AG04450 (cell line): ENCODE measurements around the gene OR8B12. TPM values are rescaled to one million over a fixed set of nuclear protein-coding genes. Genes with fewer than 3 reads are reported as not detected.

Source experiments
- CTCF ChIA-PET: fragments of 300-600, 350-600 bp; formaldehyde crosslinking; extraction: SDS; loops from one replicate; lab custom pipeline; 2022; ENCODE audit warnings: antibody characterized with exemption, inconsistent platforms; lab: Charles Lee
- POLR2A ChIA-PET: fragments of 350-600 bp; formaldehyde crosslinking; extraction: SDS; loops from one replicate; lab custom pipeline; 2021; ENCODE audit warnings: antibody characterized with exemption, inconsistent platforms; lab: Yijun Ruan, JAX
- DNase-seq: peaks from one replicate; pipeline ENCODE4 v3.0.0-alpha.2; 2011; ENCODE audit warnings: low read depth, low spot score
- H3K27ac ChIP-seq: one replicate; pipeline ENCODE4 v1.5.1; 2012; ENCODE audit warnings: low read depth, low read length, control low read depth
- H3K27me3 ChIP-seq: one replicate; pipeline ENCODE4 v1.6.0; 2012; ENCODE audit warnings: low read length; ENCODE audit not compliant: control insufficient read depth, insufficient read depth
- H3K4me3 ChIP-seq: 2 replicates; pipeline ENCODE4 v1.5.1; 2011; ENCODE audit warnings: mild to moderate bottlenecking, low read depth, low read length, control low read depth
- H3K9me3 ChIP-seq: 2 replicates; pipeline ENCODE4 v1.5.1; 2012; ENCODE audit warnings: low read length; ENCODE audit not compliant: control insufficient read depth, insufficient read depth
- polyA plus RNA-seq: library from polyadenylated mRNA; depleted of rRNA; stranded (reverse); fragments of >200 nt; gene quantifications from 2 replicates; pipeline ENCODE4 v1.2.3, GENCODE V29; 2011; rRNA removed
- small RNA-seq: library from RNA; depleted of rRNA; stranded (forward); fragments of <200 nt; gene quantifications from one replicate; pipeline ENCODE3, GENCODE V24; 2012; ENCODE audit warnings: low read depth; ENCODE audit not compliant: insufficient read length
- TF ChIP-seq, protein P1 (sequence below): IDR thresholded peaks from 2 replicates; pipeline ENCODE4 v1.5.1; 2011; ENCODE audit warnings: low read depth, low read length, control low read depth, inconsistent platforms

OR8B12 gene
- polyA plus RNA-seq, 1 experiment, result not detected

DNA sequence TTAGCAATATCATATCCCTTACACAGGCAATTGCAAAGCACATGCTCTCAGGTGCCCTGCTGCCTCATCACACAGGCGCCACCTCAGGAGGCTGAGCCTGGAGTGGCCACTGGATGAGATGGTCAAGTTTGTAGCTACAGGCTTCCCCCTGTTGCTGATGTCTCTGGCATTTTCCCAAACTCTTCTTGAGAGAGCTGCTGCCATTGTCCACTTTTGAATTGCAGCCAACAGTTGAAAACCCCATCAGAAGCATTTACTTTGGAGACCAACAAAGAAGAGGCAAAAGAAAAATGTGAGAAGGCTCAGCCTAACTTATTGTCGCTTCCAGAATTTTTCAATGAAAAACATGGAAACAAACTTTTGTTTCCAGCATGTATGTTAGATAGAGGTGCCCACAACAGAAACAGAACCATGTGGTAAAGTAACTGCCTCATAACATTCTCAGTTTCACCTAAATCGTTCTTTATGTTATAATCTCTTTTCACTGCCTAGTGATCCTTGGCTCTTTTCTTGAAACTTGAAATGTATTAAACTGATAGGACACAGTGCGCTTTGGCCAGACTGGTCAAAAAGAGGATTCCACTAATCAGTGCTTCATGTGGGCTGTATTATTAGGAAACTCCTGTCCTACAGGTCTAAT lies 50.3 kb downstream of the OR8B12 start:
- no peak overlapping the region for H3K27ac ChIP-seq
- no peak overlapping the region for H3K4me3 ChIP-seq
- ChIA-PET POLR2A (no interaction called here), CTCF (no interaction called here)
- TF ChIP-seq, protein P1, sequence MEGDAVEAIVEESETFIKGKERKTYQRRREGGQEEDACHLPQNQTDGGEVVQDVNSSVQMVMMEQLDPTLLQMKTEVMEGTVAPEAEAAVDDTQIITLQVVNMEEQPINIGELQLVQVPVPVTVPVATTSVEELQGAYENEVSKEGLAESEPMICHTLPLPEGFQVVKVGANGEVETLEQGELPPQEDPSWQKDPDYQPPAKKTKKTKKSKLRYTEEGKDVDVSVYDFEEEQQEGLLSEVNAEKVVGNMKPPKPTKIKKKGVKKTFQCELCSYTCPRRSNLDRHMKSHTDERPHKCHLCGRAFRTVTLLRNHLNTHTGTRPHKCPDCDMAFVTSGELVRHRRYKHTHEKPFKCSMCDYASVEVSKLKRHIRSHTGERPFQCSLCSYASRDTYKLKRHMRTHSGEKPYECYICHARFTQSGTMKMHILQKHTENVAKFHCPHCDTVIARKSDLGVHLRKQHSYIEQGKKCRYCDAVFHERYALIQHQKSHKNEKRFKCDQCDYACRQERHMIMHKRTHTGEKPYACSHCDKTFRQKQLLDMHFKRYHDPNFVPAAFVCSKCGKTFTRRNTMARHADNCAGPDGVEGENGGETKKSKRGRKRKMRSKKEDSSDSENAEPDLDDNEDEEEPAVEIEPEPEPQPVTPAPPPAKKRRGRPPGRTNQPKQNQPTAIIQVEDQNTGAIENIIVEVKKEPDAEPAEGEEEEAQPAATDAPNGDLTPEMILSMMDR, result no peak
- H3K27me3 ChIP-seq, result peaks cover 7% of the 10 kb centered on the region
- H3K9me3 ChIP-seq, result no peaks in the 10 kb centered on the region
- DNase-seq, result no peak

Small RNA genes lying within 50 kb of the gene (small RNA-seq; reads per million reads assigned to genes)
- gene OR8A3P, result not detected

Other genes with a start within 250 kb of the OR8B12 start
- not detected in 2 replicates for gene OR8D1, start 229.7 kb downstream of the OR8B12 start, polyA plus RNA-seq
- gene OR8D2, start 223.5 kb downstream of the OR8B12 start, polyA plus RNA-seq, result not detected in 2 replicates
- not detected in 2 replicates for gene OR8B2, start 159.2 kb downstream of the OR8B12 start, polyA plus RNA-seq
- not detected in 2 replicates for gene OR8B3, start 144.6 kb downstream of the OR8B12 start, polyA plus RNA-seq
- gene OR8B4, start 118.8 kb downstream of the OR8B12 start, polyA plus RNA-seq, result not detected in 2 replicates
- not detected in 2 replicates for gene OR8B8, start 98.0 kb downstream of the OR8B12 start, polyA plus RNA-seq
- gene OR8A1, start 26.3 kb upstream of the OR8B12 start, polyA plus RNA-seq, result not detected in 2 replicates
- not detected in 2 replicates for gene PANX3, start 67.8 kb upstream of the OR8B12 start, polyA plus RNA-seq
- gene TBRG1, start 79.2 kb upstream of the OR8B12 start, polyA plus RNA-seq, result 30.9 and 31.4 TPM in 2 replicates
- gene SIAE, start 130.1 kb upstream of the OR8B12 start, polyA plus RNA-seq, result 33.5 and 37.9 TPM in 2 replicates
- gene SPA17, start 130.2 kb upstream of the OR8B12 start, polyA plus RNA-seq, result 6.5 and 8.4 TPM in 2 replicates
- 3.4 and 4.1 TPM in 2 replicates for gene NRGN, start 196.3 kb upstream of the OR8B12 start, polyA plus RNA-seq
- not detected in 2 replicates for gene VSIG2, start 208.6 kb upstream of the OR8B12 start, polyA plus RNA-seq
- 0.06 and 0.10 TPM in 2 replicates for gene ESAM, start 218.6 kb upstream of the OR8B12 start, polyA plus RNA-seq